NCI-H2171 treated with DMSO at 0.1 percent for 48 hours (cell line): ENCODE measurements around the gene IGF2BP3.
A peak's percentile ranks its signal among the peaks of the same experiment; 100 is the strongest.
"Not testable (repeated sequence)": the region's sequence is repeated elsewhere in the genome, so short reads cannot be mapped to it uniquely, and the experiment has no call there.

Source experiments
- DNase-seq: peaks from one replicate; lab custom pipeline; 2025; lab: John Stamatoyannopoulos, UW

Gene IGF2BP3

DNA sequence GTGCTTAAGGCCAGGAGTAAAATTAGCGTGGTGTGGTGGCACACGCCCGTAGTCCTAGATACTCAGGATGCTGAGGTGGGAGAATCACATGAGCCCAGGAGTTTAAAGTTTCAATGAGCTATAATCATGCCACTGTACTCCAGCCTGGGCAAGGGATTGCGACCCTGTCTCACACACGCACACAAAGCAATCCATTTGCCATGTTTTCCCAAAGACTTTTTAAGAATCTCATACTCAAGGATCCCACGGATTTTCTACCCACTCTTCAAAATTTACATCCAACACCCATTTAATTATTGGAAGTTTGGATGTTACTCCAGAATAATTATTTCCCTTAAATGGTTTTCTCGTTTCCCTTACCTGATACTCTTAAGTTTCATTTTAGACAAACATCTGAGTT is 47.9 kb downstream of the IGF2BP3 start:
- DNase-seq: no peak

DNA sequence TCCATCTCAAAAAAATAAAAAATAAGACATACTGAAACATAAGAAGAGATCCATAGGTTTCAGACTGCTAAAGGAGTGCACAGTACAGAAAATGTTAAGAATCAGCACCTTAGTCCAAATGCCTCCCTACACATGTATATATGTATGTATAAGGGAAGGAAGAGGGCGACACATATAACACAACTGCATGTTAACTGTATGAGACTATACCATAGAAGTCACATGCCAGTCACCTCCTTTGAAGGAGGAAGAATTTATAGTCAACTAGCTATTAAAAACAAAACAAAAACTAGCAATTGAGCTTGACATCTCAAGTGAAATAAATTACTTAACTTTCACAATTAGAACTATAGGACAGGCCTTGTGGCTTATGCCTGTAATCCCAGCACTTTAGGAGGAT is 50.4 kb downstream of the IGF2BP3 start:
- DNase-seq: no peak

DNA sequence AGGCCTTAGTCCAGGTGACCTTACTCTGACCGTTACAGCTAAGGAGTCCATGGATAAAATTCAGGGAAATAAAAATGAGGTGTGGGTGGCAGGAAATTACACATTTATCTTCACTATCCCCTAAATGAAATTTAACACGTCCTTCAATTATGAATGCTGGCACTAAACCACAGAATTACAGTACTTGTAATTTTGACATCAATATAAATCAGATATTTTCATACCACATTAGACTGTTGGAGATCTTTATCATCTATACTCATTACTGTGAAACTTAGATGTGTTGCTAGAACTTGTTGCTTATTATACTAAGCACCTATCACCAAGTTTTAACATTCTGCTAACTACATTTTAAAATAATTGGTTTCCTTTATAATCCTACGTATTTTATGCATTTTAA is 51.1 kb downstream of the IGF2BP3 start:
- no peak for DNase-seq

DNA sequence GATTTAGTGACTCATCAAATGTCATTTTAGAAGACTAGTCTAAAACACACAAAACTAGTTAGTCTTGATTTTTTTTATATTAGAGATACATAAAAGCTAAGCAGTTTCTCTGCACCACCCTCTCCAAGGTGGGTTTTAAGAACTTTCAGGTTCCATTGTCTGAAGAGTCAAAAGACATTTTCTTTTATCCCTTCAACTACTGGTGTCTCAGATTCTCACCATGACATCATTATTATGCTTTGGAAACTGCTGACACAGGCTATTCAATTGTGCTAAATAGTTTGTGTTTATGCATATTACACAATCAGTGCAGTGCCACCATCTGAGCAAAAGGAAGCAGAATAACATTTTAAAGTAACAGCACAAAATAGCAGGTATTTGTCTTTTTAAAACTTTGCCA is 52.2 kb downstream of the IGF2BP3 start:
- DNase-seq: no peak

DNA sequence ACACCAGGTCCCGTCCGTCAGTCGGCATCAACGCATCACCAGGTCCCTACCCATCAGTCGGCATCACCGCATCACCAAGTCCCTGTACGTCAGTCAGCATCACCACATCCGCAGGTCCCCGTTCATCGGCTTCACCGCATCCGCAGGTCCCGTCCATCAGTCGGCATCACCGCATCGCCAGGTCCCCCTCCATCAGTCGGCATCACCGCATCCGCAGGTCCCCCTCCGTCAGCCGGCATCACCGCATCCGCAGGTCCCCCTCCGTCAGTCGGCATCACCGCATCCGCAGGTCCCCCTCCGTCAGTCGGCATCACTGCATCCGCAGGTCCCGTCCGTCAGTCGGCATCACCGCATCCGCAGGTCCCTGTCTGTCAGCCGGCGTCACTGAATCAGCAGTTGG is 55.1 kb downstream of the IGF2BP3 start:
- DNase-seq: no peak

DNA sequence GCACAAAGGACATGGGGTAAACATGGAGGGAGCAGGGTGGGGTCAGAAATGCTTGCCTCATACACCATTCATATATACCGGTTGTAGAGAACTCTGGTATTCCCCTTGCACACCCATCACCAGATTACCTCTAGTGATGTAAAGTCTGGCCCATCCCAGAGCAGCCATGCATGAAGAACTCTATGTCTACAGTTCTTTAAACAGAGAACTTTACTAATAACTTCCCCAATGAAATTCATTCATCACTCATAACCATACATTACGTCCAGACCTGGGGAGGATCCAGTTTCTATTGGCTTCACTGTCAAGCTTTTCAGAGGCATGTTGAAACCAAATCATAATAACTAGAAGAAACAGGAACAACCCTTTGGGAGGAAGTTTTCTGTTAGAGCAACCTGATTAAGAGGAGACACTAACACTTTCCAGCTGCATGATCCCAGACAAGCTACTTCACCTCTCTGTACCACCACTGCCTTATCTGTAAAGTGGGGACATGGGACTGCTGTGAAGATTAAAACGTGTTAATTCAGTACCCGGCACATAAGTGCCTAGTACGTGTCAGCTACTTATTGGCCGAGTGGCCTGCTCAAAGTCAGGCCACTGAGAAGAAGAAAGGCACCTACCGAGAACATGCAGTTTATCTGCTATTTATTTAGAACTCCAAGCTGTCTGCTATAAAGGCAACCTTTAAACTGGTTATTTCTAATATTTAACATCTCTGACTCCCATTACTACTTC is 59.7 kb downstream of the IGF2BP3 start:
- DNase-seq: no peak

DNA sequence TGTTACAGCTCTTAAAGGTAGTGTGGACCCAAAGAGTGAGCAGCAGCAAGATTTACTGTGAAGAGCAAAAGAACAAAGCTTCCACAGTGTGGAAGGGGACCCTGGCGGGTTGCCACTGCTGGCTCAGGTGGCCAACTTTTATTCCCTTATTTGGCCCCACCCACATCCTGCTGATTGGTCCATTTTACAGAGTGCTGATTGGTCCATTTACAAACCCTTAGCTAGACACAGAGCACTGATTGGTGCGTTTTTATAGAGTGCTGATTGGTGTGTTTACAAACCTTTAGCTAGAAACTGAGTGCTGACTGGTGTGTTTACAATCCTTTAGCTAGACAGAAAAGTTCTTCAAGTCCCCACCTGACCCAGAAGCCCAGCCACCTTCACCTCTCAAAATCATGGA is 63.7 kb downstream of the IGF2BP3 start:
- not testable (repeated sequence) for DNase-seq

DNA sequence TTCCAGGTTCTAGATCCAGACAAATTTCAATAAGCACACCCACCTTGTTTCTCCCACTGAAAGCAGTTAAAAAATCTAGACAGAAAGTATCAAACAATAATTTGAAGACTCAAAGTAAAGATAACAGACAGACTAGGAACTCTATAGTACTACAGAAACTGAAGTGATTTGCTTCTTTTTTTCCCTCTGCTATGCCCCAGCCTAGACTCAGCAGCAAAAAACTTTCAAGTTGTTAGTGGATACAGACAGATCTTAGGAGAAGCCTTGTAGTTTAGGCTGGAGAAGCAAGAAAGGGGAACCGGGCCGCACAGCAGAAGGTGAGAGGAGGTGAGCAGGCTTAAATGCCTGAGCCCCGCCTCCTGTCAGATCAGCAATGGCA is 65.1 kb downstream of the IGF2BP3 start:
- no peak for DNase-seq

DNA sequence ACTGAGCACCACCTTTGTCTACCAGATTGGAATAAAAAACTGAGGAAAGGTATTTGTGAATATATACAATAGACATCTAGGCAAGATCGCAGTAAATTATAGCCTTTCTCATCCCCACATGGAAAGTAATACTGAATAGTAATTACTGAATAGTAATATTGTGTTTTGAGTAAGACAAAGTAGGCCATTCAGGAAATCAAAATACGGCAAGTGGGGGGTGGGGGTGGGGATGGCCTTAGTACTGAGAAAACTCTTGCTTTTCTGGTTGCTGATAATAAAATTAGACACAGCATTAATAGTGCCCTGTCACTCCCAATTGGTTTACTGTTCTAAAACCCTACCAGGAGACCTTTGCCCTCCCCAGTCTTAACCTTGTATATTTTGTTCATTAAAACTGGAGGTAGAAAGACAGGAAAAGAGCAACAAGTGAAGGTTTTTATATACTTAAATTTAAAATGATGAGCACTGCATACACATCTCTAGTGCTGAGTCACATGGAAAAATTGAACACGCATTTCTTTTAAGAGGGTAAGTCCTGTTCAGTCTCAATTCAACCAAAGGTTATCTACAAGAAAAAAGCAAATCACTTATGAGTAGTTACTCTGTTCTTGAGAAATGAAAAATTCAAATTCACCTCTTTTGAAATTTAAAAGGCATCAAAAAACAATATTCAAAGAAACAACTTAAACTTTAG is 65.6 kb downstream of the IGF2BP3 start:
- no peak for DNase-seq

DNA sequence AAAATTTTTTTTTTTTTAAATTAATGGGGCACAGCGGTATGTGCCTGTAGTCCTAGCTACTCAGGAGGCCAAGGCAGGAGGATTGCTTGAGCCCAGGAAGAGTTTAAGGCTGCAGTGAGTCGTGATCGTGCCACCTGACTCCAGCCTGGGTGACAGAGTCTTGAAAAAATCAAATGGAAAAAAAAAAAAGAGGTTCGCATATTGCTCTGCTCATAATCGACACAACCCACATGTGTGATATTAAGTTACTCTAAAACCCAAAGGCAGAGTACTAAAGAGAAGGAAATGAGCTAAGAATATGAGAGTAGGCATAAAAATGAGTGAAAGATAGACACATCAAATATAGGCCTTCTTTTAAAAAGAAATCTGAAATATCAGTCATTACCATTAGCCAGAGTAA is 66.3 kb downstream of the IGF2BP3 start:
- DNase-seq: no peak

DNA sequence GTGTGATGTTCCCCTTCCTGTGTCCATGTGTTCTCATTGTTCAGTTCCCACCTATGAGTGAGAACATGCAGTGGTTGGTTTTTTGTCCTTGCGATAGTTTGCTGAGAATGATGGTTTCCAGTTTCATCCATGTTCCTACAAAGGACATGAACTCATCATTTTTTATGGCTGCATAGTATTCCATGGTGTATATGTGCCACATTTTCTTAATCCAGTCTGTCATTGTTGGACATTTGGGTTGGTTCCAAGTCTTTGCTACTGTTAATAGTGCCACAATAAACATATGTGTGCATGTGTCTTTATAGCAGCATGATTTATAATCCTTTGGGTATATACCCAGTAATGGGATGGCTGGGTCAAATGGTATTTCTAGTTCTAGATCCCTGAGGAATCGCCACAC is 72.2 kb downstream of the IGF2BP3 start:
- not testable (repeated sequence) for DNase-seq

DNA sequence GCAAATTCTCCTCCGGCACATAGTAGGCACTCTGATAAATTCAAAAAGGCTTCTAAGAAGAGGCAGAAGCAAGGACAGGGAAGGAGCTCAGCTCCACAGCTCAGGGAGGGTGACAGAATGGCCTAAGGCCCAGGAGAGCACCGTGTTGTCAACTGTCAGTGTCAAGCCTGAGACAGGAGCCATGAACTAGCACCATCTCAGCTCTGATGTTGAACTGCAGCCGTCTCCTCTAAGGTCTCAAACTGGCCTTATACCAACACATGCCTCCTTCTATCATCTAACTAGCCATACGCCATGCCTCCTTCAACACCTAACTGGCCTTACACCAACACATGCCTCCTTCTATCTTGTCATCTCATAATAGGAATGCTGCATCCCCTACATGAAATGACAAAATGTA is 73.0 kb downstream of the IGF2BP3 start:
- no peak for DNase-seq

DNA sequence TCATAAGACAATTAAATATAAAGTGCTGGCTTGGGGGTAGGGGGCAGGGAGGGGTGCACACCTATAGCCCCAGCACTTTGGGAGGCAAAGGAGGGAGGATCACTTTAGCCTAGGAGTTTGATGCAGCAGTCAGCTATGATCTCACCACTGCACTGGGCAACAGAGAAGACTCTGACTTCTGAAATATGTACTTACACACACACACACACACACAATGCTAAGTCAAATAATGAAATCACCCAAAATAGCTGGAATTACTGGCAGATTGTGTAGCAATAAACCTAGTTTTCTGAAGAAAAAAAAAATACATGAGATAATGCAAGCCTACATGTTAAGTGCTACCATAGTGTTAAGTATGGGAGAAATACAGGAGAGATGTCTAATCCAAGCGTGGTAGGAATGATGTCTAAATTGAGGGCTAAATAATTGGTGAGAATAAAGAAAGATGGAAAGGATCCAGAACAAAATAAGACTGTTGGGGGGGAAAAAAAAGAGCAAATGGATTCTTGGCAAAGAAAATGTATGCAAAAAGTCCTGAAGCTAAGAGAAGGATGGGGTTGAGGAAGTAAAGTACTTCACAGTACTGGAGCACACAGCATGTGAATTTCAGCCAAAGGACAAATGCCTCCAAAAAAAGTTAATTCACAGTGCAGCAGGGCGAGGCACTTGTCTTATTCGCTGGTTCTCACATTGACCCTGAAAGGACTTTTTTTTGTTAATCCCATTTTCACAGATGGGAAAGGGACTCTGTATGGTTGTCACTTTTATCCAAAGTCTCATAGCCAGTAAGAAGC is 73.9 kb downstream of the IGF2BP3 start:
- DNase-seq: no peak

DNA sequence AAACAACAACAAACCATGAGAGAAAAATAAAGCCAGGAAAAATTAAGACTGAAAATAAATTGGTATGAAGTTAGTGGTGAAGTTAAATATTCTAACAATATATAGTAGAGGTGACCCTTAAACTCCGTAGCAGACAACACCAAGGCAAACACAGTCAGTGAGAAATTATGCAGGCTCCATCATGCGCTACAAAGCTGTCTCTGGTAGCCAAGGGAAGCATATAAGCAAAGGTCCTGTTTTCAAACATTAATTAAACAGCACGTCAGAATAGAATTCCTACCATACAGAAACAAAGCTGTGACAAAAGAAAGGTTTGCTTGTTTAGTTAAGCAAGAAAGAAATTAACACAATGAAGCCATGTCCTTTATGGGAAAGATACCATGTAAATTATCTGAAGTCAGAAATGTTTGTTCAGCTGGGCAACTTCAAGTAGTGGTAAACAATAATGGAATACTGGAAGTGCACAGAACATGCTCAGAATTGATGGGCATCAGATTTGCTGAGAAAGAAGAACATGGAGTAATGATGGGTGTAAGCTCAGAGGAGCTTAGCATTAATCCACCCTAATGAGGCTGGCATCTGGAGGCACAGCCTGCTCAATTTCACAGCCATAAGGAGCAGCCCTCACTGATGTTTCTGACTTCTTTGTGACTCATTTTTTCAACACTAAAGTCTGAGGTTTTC is 75.7 kb downstream of the IGF2BP3 start:
- DNase-seq: peak; percentile 91

DNA sequence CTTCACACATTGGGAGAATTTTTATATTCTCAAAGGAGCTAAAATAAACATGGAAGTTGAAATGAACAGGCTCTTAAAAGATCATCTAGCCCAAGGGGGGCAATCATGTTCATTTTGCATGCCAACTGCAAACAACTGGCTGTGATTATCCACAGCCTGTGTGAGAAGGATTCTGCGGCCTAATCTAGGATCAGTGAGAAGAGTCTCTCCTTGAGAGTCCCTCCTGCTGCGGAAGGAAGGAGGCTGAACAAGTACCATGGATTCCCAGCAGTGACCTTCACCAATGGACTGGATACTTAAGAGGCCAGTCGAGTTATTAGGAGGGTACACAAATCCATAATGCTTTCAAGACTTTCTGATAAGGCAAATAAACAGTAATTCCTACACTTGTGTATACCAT is 76.7 kb downstream of the IGF2BP3 start:
- DNase-seq: no peak

DNA sequence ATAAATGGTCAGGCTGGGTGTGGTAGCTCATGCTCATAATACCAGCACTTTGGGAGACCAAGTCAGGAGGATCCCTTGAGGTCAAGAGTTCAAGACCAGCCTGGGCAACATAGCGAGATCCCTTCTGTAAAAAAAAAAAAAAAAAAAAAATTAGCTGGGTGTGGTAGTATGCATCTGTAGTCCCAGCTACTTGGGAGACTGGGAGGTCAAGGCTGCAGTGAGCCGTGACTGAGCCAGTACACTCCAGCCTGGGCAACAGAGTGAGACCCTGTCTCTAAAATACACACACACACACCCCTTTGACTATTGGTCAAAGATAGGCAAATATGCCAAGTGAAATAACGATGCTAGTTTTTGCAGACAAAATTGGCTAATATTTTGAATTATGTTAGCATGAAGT is 80.6 kb downstream of the IGF2BP3 start:
- DNase-seq: no peak

DNA sequence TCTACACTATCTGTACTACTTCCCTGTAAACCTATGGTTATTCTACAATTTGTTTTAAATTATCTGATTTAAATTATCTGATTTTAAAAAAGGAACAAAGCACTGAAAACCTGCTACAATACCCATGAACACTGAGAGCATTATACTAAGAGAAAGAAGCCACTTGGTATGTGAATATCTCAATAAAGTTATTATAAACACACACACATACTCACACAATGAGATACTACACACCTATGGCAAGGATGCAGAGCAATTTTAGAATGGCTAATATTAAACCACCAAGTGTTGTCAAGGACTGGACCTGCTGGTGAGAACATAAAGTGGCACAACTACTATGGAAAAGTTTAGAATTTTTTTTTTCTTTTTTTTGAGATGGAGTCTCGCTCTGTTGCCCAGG is 82.7 kb downstream of the IGF2BP3 start:
- no peak for DNase-seq

DNA sequence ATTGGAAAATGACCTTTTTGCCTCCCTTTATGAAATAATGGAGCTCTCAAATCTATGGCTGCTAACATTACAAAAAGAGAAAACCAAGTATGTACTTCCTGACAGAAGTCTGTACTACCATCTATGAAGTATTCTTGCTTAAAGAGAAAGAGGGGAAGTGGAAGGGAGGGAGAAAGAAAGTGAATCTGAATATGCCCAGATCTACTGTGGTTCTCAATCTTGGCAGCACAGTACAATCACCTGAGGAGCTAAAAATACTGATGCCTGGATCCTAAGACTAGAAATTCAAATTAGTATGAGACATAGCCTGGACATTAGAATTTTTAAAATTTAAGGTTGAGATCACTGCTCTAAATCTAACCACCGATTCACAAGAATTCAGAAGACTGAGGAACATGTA is 85.2 kb downstream of the IGF2BP3 start:
- no peak for DNase-seq

DNA sequence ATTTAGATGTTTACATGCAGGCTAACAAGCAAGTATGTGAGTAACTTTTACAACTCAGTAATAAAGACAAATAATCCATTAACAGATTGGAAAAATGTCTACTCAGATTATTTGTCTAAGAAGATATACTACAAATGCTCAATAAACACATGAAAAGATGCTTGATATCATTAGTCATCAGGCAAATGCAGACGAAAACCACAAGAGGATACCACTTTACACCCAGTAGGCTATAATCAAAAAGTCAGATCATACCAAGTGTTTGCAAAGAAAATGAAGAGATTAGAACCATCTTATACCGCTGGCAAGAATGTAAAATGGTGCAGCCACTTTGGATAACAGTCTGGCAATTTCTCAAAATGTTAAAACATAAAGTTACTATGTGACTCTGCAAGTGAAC is 87.1 kb downstream of the IGF2BP3 start:
- no peak for DNase-seq

DNA sequence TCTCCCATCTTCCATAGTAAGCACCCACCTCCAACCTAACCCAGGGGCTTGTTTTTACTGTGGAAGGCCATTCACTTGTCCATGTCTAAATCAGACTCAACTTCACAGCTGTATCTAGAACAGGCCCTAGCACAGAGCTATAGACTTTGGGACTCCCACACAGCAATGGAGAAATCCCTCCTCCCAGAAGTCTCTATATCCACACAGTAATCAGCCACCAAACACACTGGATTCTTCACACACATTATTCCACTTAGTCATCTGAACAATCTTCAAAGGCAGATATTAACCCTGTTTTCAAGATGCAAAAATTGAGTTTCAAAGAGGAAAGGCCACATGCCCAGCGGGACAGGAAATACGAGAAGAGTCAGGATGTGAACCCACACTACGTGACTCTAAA is 89.3 kb downstream of the IGF2BP3 start:
- DNase-seq: no peak

DNA sequence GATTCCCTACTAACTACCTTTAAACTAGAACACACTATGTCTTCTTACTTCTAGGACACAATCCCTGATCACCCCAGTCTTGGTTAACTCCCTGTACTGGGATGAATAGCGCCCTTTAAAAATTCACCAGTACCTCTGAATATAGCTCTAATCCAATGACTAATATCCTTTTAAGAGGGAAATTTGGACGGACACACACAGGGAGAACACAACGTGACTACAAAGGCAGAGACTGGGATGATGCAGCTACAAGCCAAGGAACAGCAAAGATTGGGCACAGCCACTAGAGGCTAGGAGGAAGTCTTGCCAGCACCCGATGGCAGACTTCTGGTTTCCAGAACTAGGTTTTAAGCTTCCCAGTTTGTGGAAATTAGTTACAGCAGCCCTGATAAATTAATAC is 89.7 kb downstream of the IGF2BP3 start:
- no peak for DNase-seq

DNA sequence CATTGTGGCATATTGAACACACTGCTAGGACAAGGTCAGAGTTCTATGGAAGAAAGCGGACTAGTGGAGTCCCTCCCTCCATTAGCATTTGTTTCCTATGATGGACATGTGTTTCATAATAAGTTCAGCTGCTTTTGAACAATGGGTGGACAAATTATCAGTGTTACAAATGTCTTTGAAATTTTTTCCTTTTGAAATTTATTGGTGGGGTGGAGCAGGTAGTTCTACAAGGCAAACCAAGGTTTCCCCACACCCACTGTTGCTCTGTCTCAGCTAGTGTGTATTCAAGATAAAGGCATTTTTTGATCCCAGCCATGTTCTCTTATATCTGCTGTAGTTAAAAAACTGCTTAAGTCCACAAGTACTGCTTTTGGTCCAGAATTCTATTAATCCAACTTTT is 91.3 kb downstream of the IGF2BP3 start:
- no peak for DNase-seq

DNA sequence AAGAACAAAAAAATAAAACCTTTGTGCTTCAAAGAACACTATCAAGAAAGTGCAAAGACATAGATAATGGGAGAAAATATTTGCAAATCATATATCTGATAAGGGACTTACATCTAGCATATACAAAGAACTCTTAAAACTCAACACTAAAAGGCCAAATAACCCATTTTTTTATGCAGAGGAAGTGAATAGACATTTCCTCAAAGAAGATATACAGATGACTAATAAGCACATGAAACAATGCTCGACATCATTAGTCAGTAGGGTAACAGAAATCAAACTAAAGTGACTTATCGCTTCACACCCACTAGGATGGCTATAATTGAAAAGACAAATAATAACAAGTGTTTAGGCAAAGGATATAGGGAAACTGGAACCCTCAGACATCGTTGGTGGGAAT is 93.2 kb downstream of the IGF2BP3 start:
- DNase-seq: no peak
